Occipital lobe (tissue), 2 donors: ENCODE measurements around the gene MARS2. TPM values are rescaled to one million over a fixed set of nuclear protein-coding genes. Genes with fewer than 3 reads are reported as not detected.
"Not testable (repeated sequence)": the region's sequence is repeated elsewhere in the genome, so short reads cannot be mapped to it uniquely, and the experiment has no call there.

Source experiments
- DNase-seq: peaks from one replicate; lab custom pipeline; 2025; lab: John Stamatoyannopoulos, UW
- total RNA-seq: library from RNA; depleted of rRNA; stranded (reverse); fragments of >200 nt; gene quantifications from one replicate; pipeline ENCODE4 v1.2.3, GENCODE V29; 2014

MARS2 gene
- total RNA-seq, 1 donor from 2014 or later, result 12.5 TPM

DNA sequence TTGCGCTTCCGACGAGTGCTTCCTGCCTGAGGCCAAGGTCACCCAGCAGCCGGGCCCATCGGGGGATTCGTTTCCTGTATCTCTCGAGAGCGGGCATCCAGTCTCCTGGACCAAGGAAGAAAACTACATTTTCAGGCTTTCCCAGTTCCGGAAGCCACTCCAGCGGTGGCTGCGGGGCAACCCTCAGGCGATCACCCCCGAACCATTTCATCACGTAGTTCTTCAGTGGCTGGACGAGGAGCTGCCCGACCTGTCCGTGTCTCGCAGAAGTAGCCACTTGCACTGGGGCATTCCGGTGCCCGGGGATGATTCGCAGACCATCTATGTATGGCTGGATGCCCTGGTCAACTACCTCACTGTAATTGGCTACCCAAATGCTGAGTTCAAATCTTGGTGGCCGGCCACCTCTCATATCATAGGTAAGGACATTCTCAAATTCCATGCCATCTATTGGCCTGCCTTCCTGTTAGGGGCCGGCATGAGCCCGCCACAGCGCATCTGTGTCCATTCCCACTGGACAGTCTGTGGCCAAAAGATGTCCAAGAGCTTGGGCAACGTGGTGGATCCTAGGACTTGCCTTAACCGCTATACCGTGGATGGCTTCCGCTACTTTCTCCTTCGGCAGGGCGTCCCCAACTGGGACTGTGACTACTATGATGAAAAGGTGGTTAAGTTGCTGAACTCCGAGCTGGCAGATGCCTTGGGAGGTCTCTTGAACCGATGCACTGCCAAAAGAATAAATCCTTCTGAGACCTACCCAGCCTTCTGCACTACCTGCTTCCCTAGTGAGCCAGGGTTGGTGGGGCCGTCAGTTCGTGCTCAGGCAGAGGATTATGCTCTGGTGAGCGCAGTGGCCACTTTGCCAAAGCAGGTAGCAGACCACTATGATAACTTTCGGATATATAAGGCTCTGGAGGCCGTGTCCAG lies 1.0 kb downstream of the MARS2 start:
- peak; percentile 12 for DNase-seq

DNA sequence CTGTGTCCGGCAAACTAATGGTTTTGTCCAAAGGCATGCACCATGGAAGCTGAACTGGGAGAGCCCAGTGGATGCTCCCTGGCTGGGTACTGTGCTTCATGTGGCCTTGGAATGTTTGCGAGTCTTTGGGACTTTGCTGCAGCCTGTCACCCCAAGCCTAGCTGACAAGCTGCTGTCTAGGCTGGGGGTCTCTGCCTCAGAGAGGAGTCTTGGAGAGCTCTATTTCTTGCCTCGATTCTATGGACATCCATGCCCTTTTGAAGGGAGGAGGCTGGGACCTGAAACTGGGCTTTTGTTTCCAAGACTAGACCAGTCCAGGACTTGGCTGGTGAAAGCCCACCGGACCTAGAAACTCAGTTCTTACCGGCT lies 1.7 kb downstream of the MARS2 start:
- no peak for DNase-seq

DNA sequence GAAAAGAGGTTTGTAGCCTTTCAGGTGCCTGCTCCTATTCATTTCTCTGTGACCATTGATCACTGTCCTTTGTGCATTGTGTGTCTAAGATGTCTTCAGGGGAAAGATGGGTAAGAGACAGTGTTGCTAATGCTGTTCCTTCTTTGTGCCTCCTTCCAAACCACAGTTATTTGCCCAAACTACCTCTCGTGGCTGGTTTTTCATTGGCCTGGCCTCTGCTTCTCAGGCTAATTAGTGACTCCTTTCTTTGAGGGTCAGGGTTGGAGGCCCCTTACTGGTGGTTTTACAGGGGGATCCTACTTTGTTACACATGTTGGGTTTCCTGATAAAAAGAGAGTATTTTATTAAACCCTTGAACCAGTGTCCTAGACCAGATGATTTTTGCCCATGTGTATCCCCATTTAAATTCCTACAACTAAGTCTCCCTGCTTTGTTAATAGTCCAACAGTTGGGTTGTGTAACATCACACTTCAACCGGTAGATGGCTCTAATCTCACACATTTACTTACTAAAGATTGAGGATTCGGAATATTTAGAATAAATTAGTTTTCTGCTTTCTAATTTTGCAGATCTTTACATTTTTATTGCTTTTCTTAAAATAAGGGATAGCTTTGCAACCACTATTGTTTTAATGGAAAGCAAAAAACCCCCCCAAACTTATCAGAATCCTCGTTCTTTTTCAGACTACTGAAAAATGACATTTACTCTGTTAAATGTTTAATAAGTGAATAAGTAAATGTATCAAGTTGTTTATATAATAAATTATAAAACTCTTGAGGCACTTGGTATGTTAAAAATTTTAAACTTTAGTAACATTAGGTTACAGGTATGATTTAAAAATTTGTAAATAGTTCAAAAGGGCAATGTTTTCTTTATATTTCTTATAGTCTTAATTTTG lies 2.4 kb downstream of the MARS2 start:
- DNase-seq, result no peak

DNA sequence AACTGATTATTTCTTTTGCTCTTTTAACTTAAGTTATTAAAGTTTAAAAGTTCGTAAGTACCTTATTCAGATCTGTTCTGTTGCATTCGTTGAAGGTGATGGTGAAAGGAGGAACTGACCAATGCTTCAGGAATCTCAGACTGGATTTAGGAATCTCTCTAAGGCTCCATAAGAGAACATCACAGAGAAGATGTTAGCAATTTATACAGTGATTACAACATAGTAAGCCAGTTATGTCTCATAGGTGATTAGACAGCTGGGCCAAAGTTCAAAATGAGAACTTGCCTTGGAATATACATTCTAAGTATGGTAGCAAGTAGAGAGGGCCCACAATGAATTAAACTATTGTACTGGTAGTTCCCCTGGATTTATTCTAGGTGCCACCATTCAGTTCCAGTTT lies 3.2 kb downstream of the MARS2 start:
- DNase-seq, result no peak

DNA sequence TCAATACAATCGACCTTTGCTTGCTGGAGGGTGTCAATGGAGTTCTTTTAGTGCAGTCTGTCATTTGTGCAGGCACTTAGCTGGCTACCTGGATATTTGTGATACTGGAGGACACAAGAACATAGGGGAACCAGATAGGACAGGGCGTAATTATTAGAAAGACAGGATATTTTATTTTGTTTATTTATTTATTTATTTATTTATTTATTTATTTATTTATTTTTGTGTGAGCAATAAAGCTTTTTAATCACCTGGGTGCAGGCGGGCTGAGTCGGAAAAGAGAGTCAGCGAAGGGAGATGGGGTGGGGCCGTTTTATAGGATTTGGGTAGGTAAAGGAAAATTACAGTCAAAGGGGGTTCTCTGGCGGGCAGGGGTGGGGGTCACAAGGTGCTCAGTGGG lies 4.0 kb downstream of the MARS2 start:
- DNase-seq, result not testable (repeated sequence)

DNA sequence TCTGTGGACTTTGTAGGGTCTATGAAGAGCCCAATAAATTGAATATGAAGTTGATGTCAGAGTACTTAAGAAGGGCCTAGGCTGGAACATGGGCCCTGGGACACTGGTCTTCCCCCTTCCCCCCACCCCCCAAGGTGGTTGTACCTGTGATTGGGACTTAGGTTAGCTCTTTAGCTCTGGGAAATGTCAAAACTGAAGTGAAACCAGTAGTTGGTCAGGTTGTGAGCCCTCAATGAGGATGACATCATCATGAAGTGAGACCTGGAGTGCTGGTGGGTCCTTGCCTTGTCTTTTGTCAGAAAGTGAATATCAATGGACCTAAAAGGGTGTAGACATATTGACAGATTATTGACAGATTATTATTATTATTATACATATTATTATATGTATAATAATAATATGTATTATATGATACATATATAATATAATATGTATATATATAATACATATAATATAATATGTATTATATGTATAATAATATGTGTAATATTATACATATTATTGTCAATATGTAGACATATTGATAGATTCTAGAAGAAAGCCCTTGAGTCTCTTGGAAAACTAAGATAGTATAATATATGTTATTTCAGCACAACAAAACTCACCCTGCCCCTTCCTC lies 5.4 kb downstream of the MARS2 start:
- DNase-seq, result no peak

DNA sequence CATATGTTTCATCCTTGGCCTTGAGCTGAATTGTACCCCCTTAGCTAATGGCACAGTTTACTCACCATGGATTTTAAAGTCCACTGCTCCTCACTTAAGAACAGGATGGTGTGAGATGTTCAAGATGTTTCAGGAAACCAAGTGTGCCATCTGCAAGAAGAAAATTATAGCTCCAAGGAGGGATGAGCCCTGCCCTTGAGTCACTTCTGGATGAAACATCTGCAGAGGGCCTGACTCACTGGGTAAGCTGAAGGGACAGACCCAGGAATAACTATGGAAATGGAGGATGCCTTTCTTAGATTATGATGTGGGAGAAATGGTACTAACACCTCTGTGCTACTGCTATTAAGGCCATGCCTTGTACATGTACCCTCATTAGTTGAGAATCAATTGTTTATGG lies 6.4 kb downstream of the MARS2 start:
- DNase-seq, result no peak

DNA sequence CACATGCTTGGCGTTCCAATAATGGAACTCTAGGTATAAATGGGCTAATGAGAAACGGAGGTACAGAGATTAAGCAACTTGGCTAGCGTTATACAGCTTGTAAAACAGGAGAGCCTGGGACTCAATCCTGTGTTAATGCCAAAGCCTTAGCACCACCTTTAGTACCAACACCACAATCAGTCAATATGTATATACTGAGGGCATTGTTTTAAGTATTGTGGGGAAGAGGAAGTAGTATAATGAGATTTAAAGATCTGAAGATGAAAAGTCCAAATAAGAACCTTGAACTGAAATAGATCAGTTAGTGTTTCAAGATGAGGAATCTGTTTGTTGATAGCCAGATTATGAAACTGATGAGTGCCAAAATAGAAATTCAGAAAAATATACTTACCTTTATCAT lies 8.1 kb downstream of the MARS2 start:
- DNase-seq, result no peak

DNA sequence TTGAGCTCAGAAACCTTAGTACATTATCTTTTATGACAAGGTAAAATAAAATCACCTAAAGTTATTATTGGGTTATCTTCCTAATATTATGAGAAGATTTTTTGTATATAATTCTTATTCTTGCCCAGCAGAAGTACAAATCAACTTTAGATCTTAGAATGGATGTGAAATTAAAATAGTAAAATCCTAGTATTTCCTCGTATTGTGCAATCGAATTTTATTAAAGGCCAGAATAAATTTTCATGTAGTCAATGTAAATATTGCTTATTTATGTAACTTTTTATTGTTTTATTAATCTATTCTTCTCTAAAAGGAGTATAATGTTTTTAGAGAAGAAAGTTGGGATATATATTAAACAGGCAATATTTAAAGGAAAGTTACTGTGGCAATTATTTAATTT lies 12.7 kb downstream of the MARS2 start:
- no peak for DNase-seq

DNA sequence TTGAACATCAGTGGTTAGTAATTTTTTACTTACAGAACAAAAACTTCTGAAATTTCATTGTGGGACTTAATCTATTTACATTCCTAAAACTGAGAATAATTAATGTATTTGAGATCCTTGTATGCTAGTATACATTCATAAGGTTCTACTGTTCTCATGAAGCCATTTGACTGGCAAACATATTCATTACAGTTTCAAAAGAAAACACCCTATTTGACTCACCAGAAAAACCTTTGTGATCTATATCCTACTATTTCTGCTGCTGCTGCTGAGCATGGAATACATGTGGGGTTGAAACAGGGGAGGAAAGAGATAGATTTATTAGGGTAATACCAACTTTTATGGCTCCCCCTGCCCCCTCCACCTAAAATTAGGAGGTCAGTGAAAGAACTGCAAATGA lies 21.8 kb downstream of the MARS2 start:
- DNase-seq, result no peak

DNA sequence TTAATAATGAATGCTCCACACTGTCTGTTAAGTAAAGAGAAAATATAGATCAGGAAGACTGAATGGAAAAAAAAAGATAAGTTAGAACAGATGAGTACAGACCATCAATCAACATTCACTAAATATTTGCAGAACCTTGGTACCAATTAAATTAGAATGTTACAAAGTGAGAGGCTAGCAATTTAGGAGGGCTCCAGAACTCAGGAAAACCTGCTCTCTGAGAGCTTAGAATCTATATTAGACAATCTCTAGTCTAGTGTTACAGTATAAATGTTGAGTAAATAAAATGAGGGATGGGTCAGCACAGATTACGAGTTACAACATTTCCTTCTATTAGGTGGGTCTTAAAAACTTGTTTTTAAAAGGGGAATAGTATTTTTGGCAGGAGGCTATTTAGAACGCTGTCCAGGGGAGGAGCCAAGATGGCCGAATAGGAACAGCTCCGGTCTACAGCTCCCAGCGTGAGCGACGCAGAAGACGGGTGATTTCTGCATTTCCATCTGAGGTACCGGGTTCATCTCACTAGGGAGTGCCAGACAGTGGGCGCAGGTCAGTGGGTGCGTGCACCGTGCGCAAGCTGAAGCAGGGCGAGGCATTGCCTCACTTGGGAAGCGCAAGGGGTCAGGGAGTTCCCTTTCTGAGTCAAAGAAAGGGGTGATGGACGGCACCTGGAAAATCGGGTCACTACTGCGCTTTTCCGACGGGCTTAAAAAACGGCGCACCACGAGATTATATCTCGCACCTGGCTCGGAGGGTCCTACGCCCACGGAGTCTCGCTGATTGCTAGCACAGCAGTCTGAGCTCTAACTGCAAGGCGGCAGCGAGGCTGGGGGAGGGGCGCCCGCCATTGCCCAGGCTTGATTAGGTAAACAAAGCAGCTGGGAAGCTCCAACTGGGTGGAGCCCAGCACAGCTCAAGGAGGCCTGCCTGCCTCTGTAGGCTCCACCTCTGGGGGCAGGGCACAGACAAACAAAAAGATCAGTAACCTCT lies 23.7 kb downstream of the MARS2 start:
- not testable (repeated sequence) for DNase-seq

DNA sequence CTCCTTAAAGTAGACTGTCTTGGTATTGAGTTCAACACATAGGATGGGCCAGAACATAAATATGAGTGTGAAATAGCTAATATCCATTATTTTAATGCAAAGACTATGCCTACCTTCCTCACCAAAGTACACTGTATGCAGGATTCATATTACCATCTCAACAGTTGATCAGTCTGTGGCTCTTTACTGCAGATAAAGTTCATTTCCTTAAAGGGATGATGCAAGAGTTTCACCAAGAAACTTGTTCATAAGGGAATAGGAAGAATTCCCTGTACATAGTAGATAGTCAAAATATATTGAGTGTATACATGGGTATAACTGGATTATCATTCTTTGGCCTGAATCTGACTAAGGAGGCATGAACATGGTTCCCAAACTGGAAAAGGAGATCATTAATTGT lies 35.0 kb downstream of the MARS2 start:
- DNase-seq, result no peak

Other genes with a start within 250 kb of the MARS2 start
- gene HSPD1, start 205.5 kb upstream of the MARS2 start, total RNA-seq, result 158 TPM
- gene HSPE1, start 205.0 kb upstream of the MARS2 start, total RNA-seq, result 63.3 TPM
- gene MOB4, start 189.3 kb upstream of the MARS2 start, total RNA-seq, result 101 TPM
- 29.9 TPM for gene RFTN2, start 29.8 kb upstream of the MARS2 start, total RNA-seq
- gene BOLL, start 80.0 kb downstream of the MARS2 start, total RNA-seq, result not detected
- 26.0 TPM for gene PLCL1, start 99.2 kb downstream of the MARS2 start, total RNA-seq